ENCODE data around the gene SF3B4. TPM values are rescaled to one million over a fixed set of nuclear protein-coding genes. Genes with fewer than 3 reads are reported as not detected.

Gene SF3B4
- total RNA-seq, 1 experiment from 2014 or later = 120 TPM

GRCh38 chr1:149972547-149972946 lies 44.9 kb upstream of the SF3B4 start:
- no peaks in the 10 kb centered on the region for H3K4me1 ChIP-seq (ENCODE audit: control insufficient read depth, insufficient read depth, low read length)
- H3K27me3 ChIP-seq (ENCODE audit: control insufficient read depth, insufficient read depth, low read length) = no peaks in the 10 kb centered on the region
- in situ Hi-C loops (cut with HindIII; ENCODE audit: low pct_unique_long_range_greater_than_20kb, low sequenced_read_pairs) = no loop called here
- intact Hi-C loops (cut with micrococcal nuclease; ENCODE audit: unreplicated experiment) = no loop called here
- no peak for TF ChIP-seq SIN3A (IDR thresholded peaks at IDR 0.05; ENCODE audit: borderline replicate concordance, insufficient read depth, low read depth, low read length)
- TF ChIP-seq, protein P1, sequence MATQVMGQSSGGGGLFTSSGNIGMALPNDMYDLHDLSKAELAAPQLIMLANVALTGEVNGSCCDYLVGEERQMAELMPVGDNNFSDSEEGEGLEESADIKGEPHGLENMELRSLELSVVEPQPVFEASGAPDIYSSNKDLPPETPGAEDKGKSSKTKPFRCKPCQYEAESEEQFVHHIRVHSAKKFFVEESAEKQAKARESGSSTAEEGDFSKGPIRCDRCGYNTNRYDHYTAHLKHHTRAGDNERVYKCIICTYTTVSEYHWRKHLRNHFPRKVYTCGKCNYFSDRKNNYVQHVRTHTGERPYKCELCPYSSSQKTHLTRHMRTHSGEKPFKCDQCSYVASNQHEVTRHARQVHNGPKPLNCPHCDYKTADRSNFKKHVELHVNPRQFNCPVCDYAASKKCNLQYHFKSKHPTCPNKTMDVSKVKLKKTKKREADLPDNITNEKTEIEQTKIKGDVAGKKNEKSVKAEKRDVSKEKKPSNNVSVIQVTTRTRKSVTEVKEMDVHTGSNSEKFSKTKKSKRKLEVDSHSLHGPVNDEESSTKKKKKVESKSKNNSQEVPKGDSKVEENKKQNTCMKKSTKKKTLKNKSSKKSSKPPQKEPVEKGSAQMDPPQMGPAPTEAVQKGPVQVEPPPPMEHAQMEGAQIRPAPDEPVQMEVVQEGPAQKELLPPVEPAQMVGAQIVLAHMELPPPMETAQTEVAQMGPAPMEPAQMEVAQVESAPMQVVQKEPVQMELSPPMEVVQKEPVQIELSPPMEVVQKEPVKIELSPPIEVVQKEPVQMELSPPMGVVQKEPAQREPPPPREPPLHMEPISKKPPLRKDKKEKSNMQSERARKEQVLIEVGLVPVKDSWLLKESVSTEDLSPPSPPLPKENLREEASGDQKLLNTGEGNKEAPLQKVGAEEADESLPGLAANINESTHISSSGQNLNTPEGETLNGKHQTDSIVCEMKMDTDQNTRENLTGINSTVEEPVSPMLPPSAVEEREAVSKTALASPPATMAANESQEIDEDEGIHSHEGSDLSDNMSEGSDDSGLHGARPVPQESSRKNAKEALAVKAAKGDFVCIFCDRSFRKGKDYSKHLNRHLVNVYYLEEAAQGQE (IDR thresholded peaks at IDR 0.05; ENCODE audit: insufficient read depth in 1 of 2, low read depth in 2 of 2, low read length in 1 of 2) = no peak
- TF ChIP-seq TCF7L2 (IDR thresholded peaks at IDR 0.05; ENCODE audit: low read depth, low read length) = no peak
- TF ChIP-seq POLR2AphosphoS5 (IDR thresholded peaks at IDR 0.05; ENCODE audit: low read depth, low read length) = no peak
- ChIA-PET POLR2A (no interaction called here), CTCF (no interaction called here)
- no peak for ATAC-seq
- H3K4me3 ChIP-seq (ENCODE audit: low read depth in 2 of 2, low read length in 2 of 2) = no peak overlapping the region
- H3K36me3 ChIP-seq (ENCODE audit: control insufficient read depth, insufficient read depth, low read length) = peaks cover 3% of the 10 kb centered on the region; the same call in 1 of the 2 replicates
- no peaks in the 10 kb centered on the region for H3K9me3 ChIP-seq (ENCODE audit: control insufficient read depth, insufficient read depth, low read depth, low read length)
- no peak for DNase-seq (ENCODE audit: low read depth, low spot score)
- BruUV-seq (replicated peaks) = TSS peak; percentile 36
- H3K27ac ChIP-seq (ENCODE audit: low read length) = no peak overlapping the region

DNA sequence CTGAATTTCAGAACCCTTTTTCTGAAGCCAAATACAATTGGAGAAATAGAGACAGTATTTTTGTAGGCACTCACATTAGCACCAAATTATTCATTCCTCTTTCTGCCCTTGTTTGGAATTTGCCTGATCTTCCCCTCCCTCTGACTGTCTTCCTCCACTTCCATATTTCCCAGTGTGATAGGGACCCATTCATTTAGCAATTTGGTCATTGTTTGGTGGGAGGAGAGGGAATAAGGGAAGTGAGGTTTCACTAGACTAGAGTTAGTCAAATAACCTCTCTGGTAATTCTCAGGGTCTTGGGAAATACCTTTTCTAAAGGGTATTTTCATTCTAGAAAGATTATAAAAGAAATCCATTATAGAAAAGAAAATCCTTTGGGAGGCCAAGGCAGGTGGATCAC lies 40.0 kb upstream of the SF3B4 start:
- 0 out of 2 replicates have a peak, but pooled peaks cover 5% of the 10 kb centered on the region for H3K36me3 ChIP-seq (ENCODE audit: control insufficient read depth, insufficient read depth, low read length)
- no peaks in the 10 kb centered on the region for H3K27me3 ChIP-seq (ENCODE audit: control insufficient read depth, insufficient read depth, low read length)
- no peak overlapping the region for H3K4me3 ChIP-seq (ENCODE audit: low read depth in 2 of 2, low read length in 2 of 2)
- DNase-seq (ENCODE audit: low read depth, low spot score) (no peak), ATAC-seq (no peak)
- in situ Hi-C loops (cut with HindIII; ENCODE audit: low pct_unique_long_range_greater_than_20kb, low sequenced_read_pairs) = no loop called here
- H3K4me1 ChIP-seq (ENCODE audit: control insufficient read depth, insufficient read depth, low read length) = no peaks in the 10 kb centered on the region
- H3K9me3 ChIP-seq (ENCODE audit: control insufficient read depth, insufficient read depth, low read depth, low read length) = no peaks in the 10 kb centered on the region
- H3K27ac ChIP-seq (ENCODE audit: low read length) = no peak overlapping the region
- POLR2A ChIA-PET = no interaction called here
- CTCF ChIA-PET = no interaction called here
- TF ChIP-seq SIN3A (IDR thresholded peaks at IDR 0.05; ENCODE audit: borderline replicate concordance, insufficient read depth, low read depth, low read length) (no peak), CTCF (IDR thresholded peaks at IDR 0.05) (no peak), POLR2AphosphoS5 (IDR thresholded peaks at IDR 0.05; ENCODE audit: low read depth, low read length) (no peak), TCF7L2 (IDR thresholded peaks at IDR 0.05; ENCODE audit: low read depth, low read length) (no peak)
- TF ChIP-seq, protein P1 (IDR thresholded peaks at IDR 0.05; ENCODE audit: insufficient read depth in 1 of 2, low read depth in 2 of 2, low read length in 1 of 2) = no peak
- intact Hi-C loops (cut with micrococcal nuclease; ENCODE audit: unreplicated experiment) = no loop called here
- BruUV-seq (replicated peaks) = no TSS peak
